Keratinocyte (primary cell): Measurements from ENCODE around the gene ITGA3. TPM values are rescaled to one million over a fixed set of nuclear protein-coding genes. Genes with fewer than 3 reads are reported as not detected.

ENCODE experiments used
- DNase-seq: peaks from one replicate; pipeline ENCODE4 v3.0.0-alpha.2; 2011; ENCODE audit warnings: low read depth, missing footprints, low spot score
- FAIRE-seq: peaks from 2 replicates; lab custom pipeline; 2011; peaks lifted over from hg19 to GRCh38; lab: Jason Lieb, UNC
- H2AFZ ChIP-seq: 2 replicates; pipeline ENCODE4 v1.6.0; 2012; ENCODE audit warnings: low read length, control low read depth, inconsistent platforms; ENCODE audit not compliant: control insufficient read depth
- H3K27ac ChIP-seq: 2 replicates; pipeline ENCODE4 v1.5.1; 2011; ENCODE audit warnings: low read length; ENCODE audit not compliant: control insufficient read depth, insufficient read depth
- H3K27me3 ChIP-seq: 3 replicates; pipeline ENCODE4 v1.6.0; 2011; ENCODE audit warnings: low read length; ENCODE audit not compliant: control insufficient read depth, insufficient read depth; ENCODE audit errors: extremely low read depth
- H3K36me3 ChIP-seq, 2 experiments: 2 replicates in 1 of 2; 3 replicates in 1 of 2; pipeline ENCODE4 v1.5.1; 2011; ENCODE audit warnings: low read length in 2 of 2, mild to moderate bottlenecking in 1 of 2; ENCODE audit not compliant: control insufficient read depth in 2 of 2, insufficient read depth in 2 of 2; ENCODE audit errors: extremely low read depth in 1 of 2
- H3K4me1 ChIP-seq: 3 replicates; pipeline ENCODE4 v1.5.1; 2011; ENCODE audit warnings: low read length; ENCODE audit not compliant: control insufficient read depth, insufficient read depth; ENCODE audit errors: extremely low read depth
- H3K4me2 ChIP-seq: 3 replicates; pipeline ENCODE4 v1.6.0; 2011; ENCODE audit warnings: low read depth, low read length; ENCODE audit not compliant: control insufficient read depth, insufficient read depth; ENCODE audit errors: extremely low read depth
- H3K4me3 ChIP-seq, 3 experiments: fragments of 200-600 bp in 1 of 3; sonication (generic) in 1 of 3; 2 replicates in 2 of 3; 3 replicates in 1 of 3; pipeline ENCODE4 v1.5.1; 2011 to 2016; ENCODE audit warnings: low read length in 3 of 3, mild to moderate bottlenecking in 3 of 3, control low read depth in 2 of 3, inconsistent platforms in 1 of 3, low read depth in 1 of 3, mixed read lengths in 1 of 3, mixed run types in 1 of 3, moderate library complexity in 1 of 3; ENCODE audit not compliant: control insufficient read depth in 2 of 3, insufficient read depth in 2 of 3; ENCODE audit errors: extremely low read depth in 1 of 3
- H3K79me2 ChIP-seq: 2 replicates; pipeline ENCODE4 v1.6.0; 2012; ENCODE audit warnings: low read length; ENCODE audit not compliant: control insufficient read depth, insufficient read depth
- H3K9ac ChIP-seq: 3 replicates; pipeline ENCODE4 v1.6.0; 2011; ENCODE audit warnings: low read length; ENCODE audit not compliant: control insufficient read depth, insufficient read depth; ENCODE audit errors: extremely low read depth
- H3K9me1 ChIP-seq: 3 replicates; pipeline ENCODE4 v1.6.0; 2011; ENCODE audit warnings: low read length; ENCODE audit not compliant: control insufficient read depth, insufficient read depth; ENCODE audit errors: extremely low read depth
- H3K9me3 ChIP-seq: 2 replicates; pipeline ENCODE4 v1.5.1; 2012; ENCODE audit warnings: low read depth, low read length; ENCODE audit not compliant: control insufficient read depth
- H4K20me1 ChIP-seq: 3 replicates; pipeline ENCODE4 v1.6.0; 2011; ENCODE audit warnings: low read length; ENCODE audit not compliant: control insufficient read depth, insufficient read depth; ENCODE audit errors: extremely low read depth
- CTCF ChIP-seq, 3 experiments: IDR thresholded peaks in 1 of 3; conservative IDR thresholded peaks in 1 of 3; optimal IDR thresholded peaks in 1 of 3; 2 replicates in 2 of 3; 3 replicates in 1 of 3; pipeline versions ENCODE3 to v1.5.1; 2011; ENCODE audit warnings: low read length in 3 of 3, mild to moderate bottlenecking in 3 of 3, moderate library complexity in 2 of 3, control low read depth in 1 of 3, inconsistent platforms in 1 of 3; ENCODE audit not compliant: insufficient read depth in 2 of 3; ENCODE audit errors: extremely low read depth in 1 of 3
- EZH2 ChIP-seq: IDR thresholded peaks from one replicate; pipeline ENCODE4 v1.6.1; 2012; ENCODE audit warnings: inconsistent platforms, mild to moderate bottlenecking, low read length, moderate library complexity
- dilution Hi-C: fragments of 300-500 bp; cut with MboI; formaldehyde crosslinking; loops from one replicate; pipeline ENCODE4 v1.7.0; 2020; ENCODE audit warnings: low sequenced_read_pairs; ENCODE audit not compliant: extremely low pct_ligation_motif_present
- polyA plus RNA-seq, 5 experiments: library from polyadenylated mRNA; depleted of rRNA in 3 of 5; stranded (reverse) in 3 of 5; stranded (forward) in 1 of 5; unstranded in 1 of 5; fragments of >200 nt; gene quantifications; 1 replicate in 1 of 5; 2 replicates in 3 of 5; 3 replicates in 1 of 5; pipeline versions ENCODE4 v1.2.1 to v1.2.3, GENCODE V29; 2011 to 2012; ENCODE audit warnings: missing spikeins in 2 of 5, low read depth in 1 of 5, low replicate concordance in 1 of 5

ITGA3 gene
- polyA plus RNA-seq, 1 donor (not counting 4 experiments of a cell fraction or from before 2014, with no cell fraction given), result 427 TPM

- no peaks in the 10 kb centered on the region for H3K36me3 ChIP-seq
- H2AFZ ChIP-seq, result no peak overlapping the region
- H3K27me3 ChIP-seq, result no peaks in the 10 kb centered on the region
- H3K4me1 ChIP-seq, result peaks cover 36% of the 10 kb centered on the region
- TF ChIP-seq CTCF (optimal IDR thresholded peaks at IDR 0.05 in 1 of 3, IDR thresholded peaks at IDR 0.05 in 1 of 3, conservative IDR thresholded peaks at IDR 0.05 in 1 of 3; ENCODE audit: extremely low read depth in 1 of 3, insufficient read depth in 2 of 3, low read length in 3 of 3) (no peak), EZH2 (no peak)
- no peak for DNase-seq
- no peak overlapping the region for H3K27ac ChIP-seq
- no peaks in the 10 kb centered on the region for H3K9me3 ChIP-seq
- FAIRE-seq, result no peak
- H4K20me1 ChIP-seq, result peaks cover 4% of the 10 kb centered on the region
- H3K4me3 ChIP-seq, result no peak overlapping the region
- no peaks in the 10 kb centered on the region for H3K9me1 ChIP-seq
- H3K4me2 ChIP-seq, result no peak overlapping the region
- H3K79me2 ChIP-seq, result no peaks in the 10 kb centered on the region
- dilution Hi-C loops, result no loop called here
- H3K9ac ChIP-seq, result no peak overlapping the region
Observed at GRCh38 chr17:50098583-50098982, 42.7 kb downstream of the ITGA3 start.

- Histone ChIP-seq H4K20me1 (peaks cover 2% of the 10 kb centered on the region), H3K27ac (no peak overlapping the region), H3K79me2 (no peaks in the 10 kb centered on the region), H3K9me3 (no peaks in the 10 kb centered on the region), H3K27me3 (no peaks in the 10 kb centered on the region), H3K9me1 (no peaks in the 10 kb centered on the region), H2AFZ (no peak overlapping the region), H3K4me2 (no peak overlapping the region), H3K4me3 (no peak overlapping the region), H3K36me3 (no peaks in the 10 kb centered on the region), H3K4me1 (peaks cover 36% of the 10 kb centered on the region), H3K9ac (no peak overlapping the region)
- FAIRE-seq, result no peak
- DNase-seq, result no peak
- TF ChIP-seq EZH2 (no peak), CTCF (optimal IDR thresholded peaks at IDR 0.05 in 1 of 3, IDR thresholded peaks at IDR 0.05 in 1 of 3, conservative IDR thresholded peaks at IDR 0.05 in 1 of 3; ENCODE audit: extremely low read depth in 1 of 3, insufficient read depth in 2 of 3, low read length in 3 of 3) (no peak)
- dilution Hi-C loops, result no loop called here
Observed at GRCh38 chr17:50099003-50099402, 43.1 kb downstream of the ITGA3 start.
